HepG2 (cell line): ENCODE measurements around the gene ASPHD1. TPM values are rescaled to one million over a fixed set of nuclear protein-coding genes. Genes with fewer than 3 reads are reported as not detected.
A peak's percentile ranks its signal among the peaks of the same experiment; 100 is the strongest.

Experiments
- CBX1 ChIP-seq: IDR thresholded peaks from one replicate; pipeline ENCODE4 v1.6.1; 2016; ENCODE audit warnings: antibody characterized with exemption, low read depth
- CC2D1A ChIP-seq: sonication (generic); formaldehyde crosslinking; IDR thresholded peaks from 2 replicates; pipeline ENCODE4 v1.8.1; 2023; ENCODE audit warnings: mild to moderate bottlenecking, missing genetic modification reagents
- ESRRA ChIP-seq: sonication (generic); formaldehyde crosslinking; IDR thresholded peaks from 2 replicates; pipeline ENCODE4 v1.5.1; 2020; ENCODE audit warnings: mild to moderate bottlenecking, low read depth, missing genetic modification reagents
- FOXK1 ChIP-seq: sonication (generic); formaldehyde crosslinking; IDR thresholded peaks from 2 replicates; pipeline ENCODE4 v1.4.0; 2020; ENCODE audit warnings: low read depth, missing genetic modification reagents, borderline replicate concordance
- FOXO1 ChIP-seq: sonication (generic); formaldehyde crosslinking; IDR thresholded peaks from 2 replicates; pipeline ENCODE4 v1.4.0; 2020; ENCODE audit warnings: missing genetic modification reagents
- GABPA ChIP-seq, 2 experiments: IDR thresholded peaks; 2 replicates each; pipeline ENCODE4 v1.6.1; 2011 to 2016; ENCODE audit warnings: low read depth in 2 of 2, low read length in 1 of 2, missing biosample characterization in 1 of 2, missing genetic modification characterization in 1 of 2
- HNRNPUL1 ChIP-seq: fragments of 200-400 bp; formaldehyde crosslinking; IDR thresholded peaks from 2 replicates; pipeline ENCODE4 v1.6.1; 2017; ENCODE audit warnings: low read depth, mild to moderate bottlenecking, low read length, moderate library complexity
- KDM1A ChIP-seq: IDR thresholded peaks from 2 replicates; pipeline ENCODE4 v1.6.1; 2016; ENCODE audit warnings: missing compliant biosample characterization
- MAFF ChIP-seq: IDR thresholded peaks from 2 replicates; pipeline ENCODE4 v1.6.1; 2011; ENCODE audit warnings: low read depth, low read length, improper control_type of control experiment
- MXI1 ChIP-seq: IDR thresholded peaks from 3 replicates; pipeline ENCODE4 v1.6.1; 2012; ENCODE audit warnings: low read depth, low read length, inconsistent platforms, borderline replicate concordance
- NR2F2 ChIP-seq: IDR thresholded peaks from 2 replicates; pipeline ENCODE4 v1.6.1; 2012; ENCODE audit warnings: low read depth, inconsistent platforms, borderline replicate concordance
- NR3C1 ChIP-seq: sonication (generic); formaldehyde crosslinking; IDR thresholded peaks from 2 replicates; pipeline ENCODE4 v1.4.0; 2020; ENCODE audit warnings: missing genetic modification reagents
- PHF20 ChIP-seq: sonication (generic); formaldehyde crosslinking; IDR thresholded peaks from 2 replicates; pipeline ENCODE4 v1.5.0; 2020; ENCODE audit warnings: mild to moderate bottlenecking, missing genetic modification reagents
- SP5 ChIP-seq: IDR thresholded peaks from 2 replicates; pipeline ENCODE4 v1.6.1; 2016; ENCODE audit warnings: low read depth, borderline replicate concordance
- TBP ChIP-seq: sonication (generic); formaldehyde crosslinking; IDR thresholded peaks from 2 replicates; pipeline ENCODE4 v1.5.0; 2020; ENCODE audit warnings: missing genetic modification reagents
- ZBTB14 ChIP-seq: sonication (generic); formaldehyde crosslinking; IDR thresholded peaks from 2 replicates; pipeline ENCODE4 v1.4.0; 2020; ENCODE audit warnings: missing genetic modification reagents
- ZEB1 ChIP-seq: IDR thresholded peaks from 2 replicates; pipeline ENCODE4 v1.6.1; 2012; ENCODE audit warnings: mild to moderate bottlenecking, low read depth, inconsistent platforms; ENCODE audit not compliant: insufficient replicate concordance
- ZNF44 ChIP-seq: sonication (generic); formaldehyde crosslinking; IDR thresholded peaks from 2 replicates; pipeline ENCODE4 v1.5.1; 2020; ENCODE audit warnings: mild to moderate bottlenecking, missing genetic modification reagents
- ZNF547 ChIP-seq: sonication (generic); formaldehyde crosslinking; IDR thresholded peaks from 2 replicates; pipeline ENCODE4 v1.5.1; 2020; ENCODE audit warnings: mild to moderate bottlenecking, missing genetic modification reagents
- ZNF639 ChIP-seq: conservative IDR thresholded peaks from 2 replicates; pipeline ENCODE4 v1.6.1; 2018; ENCODE audit warnings: missing genetic modification reagents
- ZNF678 ChIP-seq: sonication (generic); formaldehyde crosslinking; IDR thresholded peaks from 2 replicates; pipeline ENCODE4 v1.4.0; 2020; ENCODE audit warnings: mild to moderate bottlenecking, missing genetic modification reagents
- ZNF7 ChIP-seq: IDR thresholded peaks from 2 replicates; pipeline ENCODE4 v1.6.1; 2016; ENCODE audit warnings: missing biosample characterization, missing genetic modification reagents
- ZNF724P ChIP-seq: sonication (generic); formaldehyde crosslinking; IDR thresholded peaks from 2 replicates; pipeline ENCODE4 v1.8.0; 2022; ENCODE audit warnings: missing genetic modification reagents, borderline replicate concordance
- ZNF790 ChIP-seq: sonication (generic); formaldehyde crosslinking; IDR thresholded peaks from 2 replicates; pipeline ENCODE4 v1.8.0; 2022; ENCODE audit warnings: missing genetic modification reagents, mild to moderate bottlenecking, borderline replicate concordance
- ZSCAN22 ChIP-seq: sonication (generic); formaldehyde crosslinking; IDR thresholded peaks from 2 replicates; pipeline ENCODE4 v1.4.0; 2020; ENCODE audit warnings: mild to moderate bottlenecking, missing genetic modification reagents
- ZSCAN29 ChIP-seq: sonication (generic); formaldehyde crosslinking; conservative IDR thresholded peaks from 2 replicates; pipeline ENCODE4 v1.4.0; 2020; ENCODE audit warnings: mild to moderate bottlenecking, missing genetic modification reagents
- polyA plus RNA-seq, 8 experiments: library from polyadenylated mRNA; depleted of rRNA in 3 of 8; stranded (reverse) in 7 of 8; unstranded in 1 of 8; fragments of >200 nt; fragmentation: Illumina TruSeq in 4 of 8; extraction: Trizol in 4 of 8; gene quantifications; 2 replicates each; pipeline versions ENCODE4 v1.2.1 to v1.2.3, GENCODE V29; 2011 to 2016; ENCODE audit warnings: low read depth in 4 of 8, missing spikeins in 1 of 8, mixed read lengths in 1 of 8; ENCODE audit not compliant: insufficient read depth in 1 of 8
- total RNA-seq, 5 experiments: library from RNA; depleted of rRNA; stranded (reverse); fragments of >200 nt; fragmentation: Illumina TruSeq; extraction: Trizol; gene quantifications; 2 replicates each; pipeline ENCODE4 v1.2.3, GENCODE V29; 2016; ENCODE audit warnings: low read depth in 1 of 5
- TF ChIP-seq, protein P1 (sequence below): sonication (generic); formaldehyde crosslinking; IDR thresholded peaks from 2 replicates; pipeline ENCODE4 v1.4.0; 2020; ENCODE audit warnings: mild to moderate bottlenecking, missing genetic modification reagents
- TF ChIP-seq, protein P2 (sequence below): sonication (generic); formaldehyde crosslinking; IDR thresholded peaks from 2 replicates; pipeline ENCODE4 v1.4.0; 2020; ENCODE audit warnings: missing genetic modification reagents

ASPHD1 gene
- total and polyA plus RNA-seq, 2 of the 13 experiments (the other 11 are each of a cell fraction or from before 2014, with no cell fraction given) = 13.1 to 19.7 TPM

- TF ChIP-seq FOXO1 (CRISPR knock-in tag) (no peak), ZBTB14 (no peak), ZSCAN29 (peak; percentile 50; the same call in 1 of the 2 replicates), GABPA (IDR thresholded peaks at IDR 0.05; ENCODE audit: low read depth, low read length) (no peak), GABPA (CRISPR knock-in tag; IDR thresholded peaks at IDR 0.05; ENCODE audit: low read depth) (0 out of 2 replicates have a peak, but pooled peaks have one; percentile 21), SP5 (CRISPR knock-in tag) (peak; percentile 24), ZNF639 (CRISPR knock-in tag) (peak; percentile 83; the same call in 1 of the 2 replicates), NR2F2 (no peak), ZNF7 (CRISPR knock-in tag) (no peak; the same call in 1 of the 2 replicates), NR3C1 (CRISPR knock-in tag) (no peak), FOXK1 (CRISPR knock-in tag) (no peak), HNRNPUL1 (no peak), ZNF678 (CRISPR knock-in tag) (peak; percentile 31; the same call in 1 of the 2 replicates), TBP (no peak), ZNF790 (CRISPR knock-in tag) (0 out of 2 replicates have a peak, but pooled peaks have one; percentile 20), CC2D1A (CRISPR knock-in tag) (no peak), ZEB1 (no peak), ZNF547 (CRISPR knock-in tag) (peak; percentile 96), MAFF (no peak), CBX1 (no peak), ZNF724P (peak; percentile 91; the same call in 1 of the 2 replicates), ZNF44 (CRISPR knock-in tag) (no peak), KDM1A (peak; percentile 29), MXI1 (peak; percentile 82; the same call in 1 of the 3 replicates), PHF20 (CRISPR knock-in tag) (no peak), ZSCAN22 (CRISPR knock-in tag) (no peak), ESRRA (peak; percentile 21)
- TF ChIP-seq, protein P1, sequence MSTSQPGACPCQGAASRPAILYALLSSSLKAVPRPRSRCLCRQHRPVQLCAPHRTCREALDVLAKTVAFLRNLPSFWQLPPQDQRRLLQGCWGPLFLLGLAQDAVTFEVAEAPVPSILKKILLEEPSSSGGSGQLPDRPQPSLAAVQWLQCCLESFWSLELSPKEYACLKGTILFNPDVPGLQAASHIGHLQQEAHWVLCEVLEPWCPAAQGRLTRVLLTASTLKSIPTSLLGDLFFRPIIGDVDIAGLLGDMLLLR (CRISPR knock-in tag) = 0 out of 2 replicates have a peak, but pooled peaks have one; percentile 64
- TF ChIP-seq, protein P2, sequence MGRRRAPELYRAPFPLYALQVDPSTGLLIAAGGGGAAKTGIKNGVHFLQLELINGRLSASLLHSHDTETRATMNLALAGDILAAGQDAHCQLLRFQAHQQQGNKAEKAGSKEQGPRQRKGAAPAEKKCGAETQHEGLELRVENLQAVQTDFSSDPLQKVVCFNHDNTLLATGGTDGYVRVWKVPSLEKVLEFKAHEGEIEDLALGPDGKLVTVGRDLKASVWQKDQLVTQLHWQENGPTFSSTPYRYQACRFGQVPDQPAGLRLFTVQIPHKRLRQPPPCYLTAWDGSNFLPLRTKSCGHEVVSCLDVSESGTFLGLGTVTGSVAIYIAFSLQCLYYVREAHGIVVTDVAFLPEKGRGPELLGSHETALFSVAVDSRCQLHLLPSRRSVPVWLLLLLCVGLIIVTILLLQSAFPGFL (CRISPR knock-in tag) = no peak
Measured at GRCh38 chr16:29900102-29900887, at the start of gene ASPHD1 (continued).
